ENCODE data around the gene MAGEA4.

The MAGEA4 gene

DNA sequence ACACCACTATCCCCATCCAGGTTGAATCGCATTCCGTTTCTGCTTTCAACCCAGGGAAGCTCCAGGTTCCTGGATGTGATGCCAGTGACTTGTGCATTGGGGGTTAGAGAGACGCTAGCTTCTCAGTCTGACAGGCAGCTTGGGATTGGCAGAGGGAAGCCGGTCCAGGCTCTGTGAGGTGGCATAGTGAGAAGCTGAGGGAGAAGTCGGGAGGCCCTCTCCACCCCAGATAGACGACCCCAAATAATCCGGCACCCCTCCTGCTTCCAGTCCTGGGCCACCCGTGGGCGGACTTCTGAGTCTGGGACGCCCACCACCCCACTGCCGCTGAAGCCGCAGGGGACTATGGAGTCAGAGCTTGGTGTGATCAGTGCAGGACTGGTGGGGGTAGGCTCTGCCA, 7.4 kb downstream of the MAGEA4 start:
- Histone ChIP-seq H3K27me3 (ENCODE audit: insufficient read depth, low read length, poor library complexity) (no peaks in the 10 kb centered on the region), H3K9me3 (ENCODE audit: insufficient read depth, low read length, severe bottlenecking) (no peaks in the 10 kb centered on the region), H3K36me3 (ENCODE audit: insufficient read depth, low read length) (no peaks in the 10 kb centered on the region), H4K20me1 (ENCODE audit: insufficient read depth, low read length) (no peaks in the 10 kb centered on the region), H3K4me2 (ENCODE audit: insufficient read depth, low read length) (no peak overlapping the region), H3K4me1 (ENCODE audit: insufficient read depth, low read length) (no peaks in the 10 kb centered on the region), H3K79me2 (ENCODE audit: insufficient read depth, low read length) (no peaks in the 10 kb centered on the region), H3K27ac (ENCODE audit: low read length) (no peak overlapping the region), H3K9ac (ENCODE audit: low read depth, low read length) (no peak overlapping the region), H3K4me3 (ENCODE audit: low read depth in 1 of 2, low read length in 2 of 2) (no peak overlapping the region), H2AFZ (ENCODE audit: low read depth, low read length) (no peak overlapping the region)
- DNase-seq (no peak), ATAC-seq (ENCODE audit: insufficient read depth, low read depth) (no peak)
- TF ChIP-seq, protein P1, sequence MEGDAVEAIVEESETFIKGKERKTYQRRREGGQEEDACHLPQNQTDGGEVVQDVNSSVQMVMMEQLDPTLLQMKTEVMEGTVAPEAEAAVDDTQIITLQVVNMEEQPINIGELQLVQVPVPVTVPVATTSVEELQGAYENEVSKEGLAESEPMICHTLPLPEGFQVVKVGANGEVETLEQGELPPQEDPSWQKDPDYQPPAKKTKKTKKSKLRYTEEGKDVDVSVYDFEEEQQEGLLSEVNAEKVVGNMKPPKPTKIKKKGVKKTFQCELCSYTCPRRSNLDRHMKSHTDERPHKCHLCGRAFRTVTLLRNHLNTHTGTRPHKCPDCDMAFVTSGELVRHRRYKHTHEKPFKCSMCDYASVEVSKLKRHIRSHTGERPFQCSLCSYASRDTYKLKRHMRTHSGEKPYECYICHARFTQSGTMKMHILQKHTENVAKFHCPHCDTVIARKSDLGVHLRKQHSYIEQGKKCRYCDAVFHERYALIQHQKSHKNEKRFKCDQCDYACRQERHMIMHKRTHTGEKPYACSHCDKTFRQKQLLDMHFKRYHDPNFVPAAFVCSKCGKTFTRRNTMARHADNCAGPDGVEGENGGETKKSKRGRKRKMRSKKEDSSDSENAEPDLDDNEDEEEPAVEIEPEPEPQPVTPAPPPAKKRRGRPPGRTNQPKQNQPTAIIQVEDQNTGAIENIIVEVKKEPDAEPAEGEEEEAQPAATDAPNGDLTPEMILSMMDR (IDR thresholded peaks at IDR 0.05; ENCODE audit: borderline replicate concordance, extremely low read depth, low read length, poor library complexity, severe bottlenecking), result no peak
- TF ChIP-seq EZH2 (IDR thresholded peaks at IDR 0.05; ENCODE audit: borderline replicate concordance, low read depth, low read length, severe bottlenecking), result no peak

DNA sequence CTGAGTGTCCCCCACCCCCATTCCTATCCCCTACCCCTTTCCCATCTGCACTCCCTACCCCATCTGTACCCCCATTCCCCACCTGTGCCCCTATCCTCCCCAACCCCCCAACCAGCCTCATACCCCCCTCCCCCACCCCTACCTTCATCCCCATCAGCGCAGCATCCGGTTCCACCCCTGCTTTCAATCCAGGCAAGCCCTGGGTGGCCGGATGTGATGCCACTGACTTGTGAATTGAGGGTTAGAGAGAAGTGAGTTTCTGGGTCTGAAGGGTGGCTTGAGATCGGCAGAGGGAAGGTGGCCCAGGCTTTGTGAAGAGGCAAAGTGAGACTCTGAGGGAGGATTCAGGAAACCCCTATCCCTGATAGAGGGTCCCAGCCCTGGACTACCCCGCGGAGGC, 7.8 kb downstream of the MAGEA4 start:
- Histone ChIP-seq H3K79me2 (ENCODE audit: insufficient read depth, low read length) (no peaks in the 10 kb centered on the region), H3K4me1 (ENCODE audit: insufficient read depth, low read length) (no peaks in the 10 kb centered on the region), H3K9ac (ENCODE audit: low read depth, low read length) (no peak overlapping the region), H3K27me3 (ENCODE audit: insufficient read depth, low read length, poor library complexity) (no peaks in the 10 kb centered on the region), H3K9me3 (ENCODE audit: insufficient read depth, low read length, severe bottlenecking) (no peaks in the 10 kb centered on the region), H3K27ac (ENCODE audit: low read length) (no peak overlapping the region), H2AFZ (ENCODE audit: low read depth, low read length) (no peak overlapping the region), H3K36me3 (ENCODE audit: insufficient read depth, low read length) (no peaks in the 10 kb centered on the region), H3K4me3 (ENCODE audit: low read depth in 1 of 2, low read length in 2 of 2) (no peak overlapping the region), H4K20me1 (ENCODE audit: insufficient read depth, low read length) (no peaks in the 10 kb centered on the region), H3K4me2 (ENCODE audit: insufficient read depth, low read length) (no peak overlapping the region)
- TF ChIP-seq EZH2 (IDR thresholded peaks at IDR 0.05; ENCODE audit: borderline replicate concordance, low read depth, low read length, severe bottlenecking), result no peak
- TF ChIP-seq, protein P1 (IDR thresholded peaks at IDR 0.05; ENCODE audit: borderline replicate concordance, extremely low read depth, low read length, poor library complexity, severe bottlenecking), result no peak
- no peak for ATAC-seq (ENCODE audit: insufficient read depth, low read depth)
- DNase-seq, result no peak

DNA sequence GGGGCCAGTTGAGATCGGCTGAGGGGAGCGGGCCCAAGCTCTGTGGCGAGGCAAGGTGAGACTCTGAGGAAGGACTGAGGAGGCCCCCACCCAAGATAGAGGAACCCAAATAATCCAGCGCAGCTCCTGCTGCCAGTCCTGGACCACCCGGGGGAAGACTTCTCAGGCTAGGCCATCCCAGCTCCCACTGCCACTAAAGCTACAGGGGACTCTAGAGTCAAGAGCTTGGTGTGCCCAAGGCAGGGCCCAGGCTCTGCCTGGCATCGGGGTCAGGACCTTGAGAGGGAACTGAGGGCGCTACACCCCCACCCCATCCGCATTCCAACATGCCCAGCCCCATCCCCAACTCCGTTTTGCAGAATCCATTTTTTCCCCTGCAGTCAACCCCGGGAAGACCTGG, 8.6 kb downstream of the MAGEA4 start:
- Histone ChIP-seq H3K4me3 (ENCODE audit: low read depth in 1 of 2, low read length in 2 of 2) (no peak overlapping the region), H3K79me2 (ENCODE audit: insufficient read depth, low read length) (no peaks in the 10 kb centered on the region), H3K4me2 (ENCODE audit: insufficient read depth, low read length) (no peak overlapping the region), H4K20me1 (ENCODE audit: insufficient read depth, low read length) (no peaks in the 10 kb centered on the region), H3K4me1 (ENCODE audit: insufficient read depth, low read length) (no peaks in the 10 kb centered on the region), H3K36me3 (ENCODE audit: insufficient read depth, low read length) (no peaks in the 10 kb centered on the region), H3K9me3 (ENCODE audit: insufficient read depth, low read length, severe bottlenecking) (no peaks in the 10 kb centered on the region), H2AFZ (ENCODE audit: low read depth, low read length) (no peak overlapping the region), H3K27ac (ENCODE audit: low read length) (no peak overlapping the region), H3K9ac (ENCODE audit: low read depth, low read length) (no peak overlapping the region), H3K27me3 (ENCODE audit: insufficient read depth, low read length, poor library complexity) (no peaks in the 10 kb centered on the region)
- no peak for DNase-seq
- ATAC-seq (ENCODE audit: insufficient read depth, low read depth), result no peak
- TF ChIP-seq EZH2 (IDR thresholded peaks at IDR 0.05; ENCODE audit: borderline replicate concordance, low read depth, low read length, severe bottlenecking), result no peak
- TF ChIP-seq, protein P1 (IDR thresholded peaks at IDR 0.05; ENCODE audit: borderline replicate concordance, extremely low read depth, low read length, poor library complexity, severe bottlenecking), result no peak

DNA sequence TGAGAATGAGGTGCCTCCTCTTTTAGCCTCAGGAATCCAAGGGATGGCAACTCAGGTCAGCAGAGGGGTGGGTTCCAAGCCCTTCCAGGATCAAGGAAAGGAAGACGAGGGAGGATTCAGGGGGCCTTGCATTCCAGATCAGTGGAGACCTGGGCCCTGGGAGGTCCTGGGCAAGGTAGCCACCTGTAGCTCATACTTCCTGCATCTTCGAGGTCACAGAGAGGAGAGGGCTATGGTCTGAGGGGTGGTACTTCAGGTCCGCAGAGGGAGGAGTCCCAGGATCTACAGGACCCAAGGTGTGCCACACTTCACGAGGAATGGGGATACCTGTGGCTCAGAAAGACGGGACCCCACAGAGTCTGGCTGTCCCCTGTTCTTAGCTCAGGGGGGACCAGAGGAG, 9.2 kb downstream of the MAGEA4 start:
- no peaks in the 10 kb centered on the region for H3K9me3 ChIP-seq (ENCODE audit: insufficient read depth, low read length, severe bottlenecking)
- H3K4me3 ChIP-seq (ENCODE audit: low read depth in 1 of 2, low read length in 2 of 2), result no peak overlapping the region
- no peak overlapping the region for H3K4me2 ChIP-seq (ENCODE audit: insufficient read depth, low read length)
- ATAC-seq (ENCODE audit: insufficient read depth, low read depth) (no peak), DNase-seq (no peak)
- no peak overlapping the region for H3K27ac ChIP-seq (ENCODE audit: low read length)
- TF ChIP-seq EZH2 (IDR thresholded peaks at IDR 0.05; ENCODE audit: borderline replicate concordance, low read depth, low read length, severe bottlenecking), result no peak
- TF ChIP-seq, protein P1 (IDR thresholded peaks at IDR 0.05; ENCODE audit: borderline replicate concordance, extremely low read depth, low read length, poor library complexity, severe bottlenecking), result no peak
- H3K36me3 ChIP-seq (ENCODE audit: insufficient read depth, low read length), result no peaks in the 10 kb centered on the region
- H3K4me1 ChIP-seq (ENCODE audit: insufficient read depth, low read length), result no peaks in the 10 kb centered on the region
- H4K20me1 ChIP-seq (ENCODE audit: insufficient read depth, low read length), result no peaks in the 10 kb centered on the region
- H2AFZ ChIP-seq (ENCODE audit: low read depth, low read length), result no peak overlapping the region
- H3K27me3 ChIP-seq (ENCODE audit: insufficient read depth, low read length, poor library complexity), result no peaks in the 10 kb centered on the region
- no peaks in the 10 kb centered on the region for H3K79me2 ChIP-seq (ENCODE audit: insufficient read depth, low read length)
- no peak overlapping the region for H3K9ac ChIP-seq (ENCODE audit: low read depth, low read length)

All from DND-41 (cell line).